K562 (cell line): ENCODE measurements around the gene CERS6. TPM values are rescaled to one million over a fixed set of nuclear protein-coding genes. Genes with fewer than 3 reads are reported as not detected.
A peak's percentile ranks its signal among the peaks of the same experiment; 100 is the strongest.

Experiments
- FOXP1 ChIP-seq: sonication (generic); formaldehyde crosslinking; IDR thresholded peaks from 2 replicates; pipeline ENCODE4 v1.8.0; 2022; ENCODE audit warnings: mild to moderate bottlenecking, missing genetic modification reagents
- HEY1 ChIP-seq: fragments of 250-450 bp; sonication (Bioruptor Pico); IDR thresholded peaks from 2 replicates; pipeline ENCODE4 v1.5.0; 2020; ENCODE audit warnings: mild to moderate bottlenecking, moderate library complexity, borderline replicate concordance
- MAFG ChIP-seq: fragments of 450-650 bp; conservative IDR thresholded peaks from 2 replicates; pipeline ENCODE4 v1.6.1; 2016; ENCODE audit warnings: missing genetic modification characterization, missing compliant biosample characterization
- NFE2L1 ChIP-seq: fragments of 450-650 bp; IDR thresholded peaks from 2 replicates; pipeline ENCODE4 v1.6.1; 2016; ENCODE audit warnings: missing genetic modification characterization, low read depth, mild to moderate bottlenecking, missing compliant biosample characterization, moderate library complexity, borderline replicate concordance
- PHB ChIP-seq: fragments of 250-450 bp; sonication (Bioruptor Pico); IDR thresholded peaks from 2 replicates; pipeline ENCODE4 v1.5.0; 2021
- PHF20 ChIP-seq: fragments of 450-650 bp; IDR thresholded peaks from 2 replicates; pipeline ENCODE4 v1.6.1; 2018; ENCODE audit not compliant: partially characterized antibody
- SMAD3 ChIP-seq: fragments of 450-650 bp; formaldehyde crosslinking; conservative IDR thresholded peaks from 2 replicates; pipeline ENCODE4 v1.4.0; 2020; ENCODE audit warnings: mild to moderate bottlenecking
- SRSF9 ChIP-seq: fragments of 200-400 bp; formaldehyde crosslinking; IDR thresholded peaks from 2 replicates; pipeline ENCODE4 v1.6.1; 2017; ENCODE audit warnings: low read depth, low read length, borderline replicate concordance
- U2AF1 ChIP-seq: fragments of 200-400 bp; formaldehyde crosslinking; optimal IDR thresholded peaks from 2 replicates; pipeline ENCODE3; 2017; ENCODE audit warnings: mild to moderate bottlenecking, low read depth, low read length, moderate library complexity
- ZNF23 ChIP-seq: fragments of 250-450 bp; sonication (Bioruptor Pico); IDR thresholded peaks from 2 replicates; pipeline ENCODE4 v1.4.0; 2020; ENCODE audit warnings: mild to moderate bottlenecking
- ZNF436 ChIP-seq: fragments of 250-450, 450-650 bp; sonication (Bioruptor Pico); formaldehyde crosslinking; IDR thresholded peaks from 2 replicates; pipeline ENCODE4 v1.7.0; 2020; ENCODE audit warnings: mild to moderate bottlenecking
- ZNF695 ChIP-seq: fragments of 450-650 bp; formaldehyde crosslinking; IDR thresholded peaks from 2 replicates; pipeline ENCODE4 v1.4.0; 2020; ENCODE audit warnings: mild to moderate bottlenecking, moderate library complexity
- polyA plus RNA-seq, 8 experiments: library from polyadenylated mRNA; depleted of rRNA in 4 of 8; stranded (reverse) in 5 of 8; unstranded in 3 of 8; fragments of >200 nt; fragmentation: Nextera tagmentation in 2 of 8; fragmentation: Illumina TruSeq in 1 of 8; extraction: Ambion mirVana in 2 of 8; extraction: Trizol in 1 of 8; gene quantifications; 2 replicates each; pipeline versions ENCODE4 v1.2.1 to v1.2.3, GENCODE V29; 2011 to 2014; ENCODE audit warnings: inconsistent platforms in 1 of 8, missing spikeins in 1 of 8
- total RNA-seq, 7 experiments: library from RNA; depleted of rRNA in 6 of 7; stranded (reverse); fragments of >200 nt in 6 of 7; fragmentation: Illumina TruSeq in 2 of 7; extraction: Trizol in 2 of 7; gene quantifications; 2 replicates each; pipeline versions ENCODE4 v1.2.1 to v1.2.3, GENCODE V29; 2011 to 2021; ENCODE audit warnings: low replicate concordance in 1 of 7
- TF ChIP-seq, protein P1 (sequence below), 2 experiments: IDR thresholded peaks; 2 replicates each; pipeline ENCODE4 v1.6.1; 2012; ENCODE audit warnings: improper control_type of control experiment in 2 of 2, low read depth in 2 of 2, low read length in 2 of 2, borderline replicate concordance in 1 of 2
- TF ChIP-seq, protein P2 (sequence below), 2 experiments: fragments of 450-650 bp; formaldehyde crosslinking in 1 of 2; IDR thresholded peaks; 2 replicates each; pipeline versions ENCODE4 v1.4.0 to v1.6.1; 2014 to 2020; ENCODE audit warnings: mild to moderate bottlenecking in 2 of 2, borderline replicate concordance in 1 of 2, low read depth in 1 of 2
- TF ChIP-seq, protein P3 (sequence below): fragments of 250-450 bp; sonication (Bioruptor Pico); IDR thresholded peaks from 2 replicates; pipeline ENCODE4 v1.4.0; 2020; ENCODE audit warnings: mild to moderate bottlenecking

The CERS6 gene
- total and polyA plus RNA-seq, 9 of the 15 experiments (the other 6 are each of a cell fraction or from before 2014, with no cell fraction given), result 1.6 to 13.6 (median 11.4) TPM

DNA sequence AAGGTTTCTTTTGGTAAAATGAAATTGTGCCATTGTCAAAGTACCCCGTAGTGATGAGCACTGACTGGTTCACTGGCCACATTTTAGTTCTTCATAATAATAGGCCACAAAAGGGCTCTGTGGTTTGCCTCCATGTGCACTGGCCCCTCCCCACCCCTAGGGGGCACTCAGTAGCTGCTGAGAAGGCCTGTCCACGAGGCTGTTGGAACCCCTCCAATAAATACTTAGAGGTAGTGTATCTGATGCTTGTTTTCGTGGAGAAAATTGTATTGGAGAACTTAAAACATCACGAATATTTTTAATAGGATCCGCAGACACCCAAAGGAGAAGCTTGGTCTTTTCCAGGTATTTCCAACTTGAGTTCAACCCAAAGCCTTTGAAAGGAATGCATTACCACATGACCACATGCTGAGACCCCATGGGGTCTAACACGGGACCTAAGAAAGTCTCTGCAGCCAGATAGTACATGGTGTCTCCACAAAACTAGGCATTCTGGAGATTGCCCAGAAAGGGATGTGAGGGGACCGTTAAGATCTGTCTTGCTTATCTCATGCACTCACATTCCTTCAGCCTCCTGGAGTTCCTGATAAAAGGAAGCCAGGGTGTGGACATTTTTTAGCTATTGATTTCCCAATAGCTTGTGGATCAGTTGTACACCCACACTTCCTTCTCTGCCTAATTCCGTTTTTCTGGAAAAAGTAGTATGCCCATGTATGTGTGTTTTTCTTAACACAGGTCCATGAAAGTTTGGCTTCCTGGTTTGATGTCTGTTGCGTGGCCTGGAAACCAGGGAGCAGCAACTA is 317.8 kb downstream of the CERS6 start (continued):
- TF ChIP-seq, protein P1, sequence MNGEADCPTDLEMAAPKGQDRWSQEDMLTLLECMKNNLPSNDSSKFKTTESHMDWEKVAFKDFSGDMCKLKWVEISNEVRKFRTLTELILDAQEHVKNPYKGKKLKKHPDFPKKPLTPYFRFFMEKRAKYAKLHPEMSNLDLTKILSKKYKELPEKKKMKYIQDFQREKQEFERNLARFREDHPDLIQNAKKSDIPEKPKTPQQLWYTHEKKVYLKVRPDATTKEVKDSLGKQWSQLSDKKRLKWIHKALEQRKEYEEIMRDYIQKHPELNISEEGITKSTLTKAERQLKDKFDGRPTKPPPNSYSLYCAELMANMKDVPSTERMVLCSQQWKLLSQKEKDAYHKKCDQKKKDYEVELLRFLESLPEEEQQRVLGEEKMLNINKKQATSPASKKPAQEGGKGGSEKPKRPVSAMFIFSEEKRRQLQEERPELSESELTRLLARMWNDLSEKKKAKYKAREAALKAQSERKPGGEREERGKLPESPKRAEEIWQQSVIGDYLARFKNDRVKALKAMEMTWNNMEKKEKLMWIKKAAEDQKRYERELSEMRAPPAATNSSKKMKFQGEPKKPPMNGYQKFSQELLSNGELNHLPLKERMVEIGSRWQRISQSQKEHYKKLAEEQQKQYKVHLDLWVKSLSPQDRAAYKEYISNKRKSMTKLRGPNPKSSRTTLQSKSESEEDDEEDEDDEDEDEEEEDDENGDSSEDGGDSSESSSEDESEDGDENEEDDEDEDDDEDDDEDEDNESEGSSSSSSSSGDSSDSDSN (IDR thresholded peaks at IDR 0.05; ENCODE audit: borderline replicate concordance in 1 of 2, low read depth in 2 of 2, low read length in 2 of 2), result no peak
- TF ChIP-seq, protein P2, sequence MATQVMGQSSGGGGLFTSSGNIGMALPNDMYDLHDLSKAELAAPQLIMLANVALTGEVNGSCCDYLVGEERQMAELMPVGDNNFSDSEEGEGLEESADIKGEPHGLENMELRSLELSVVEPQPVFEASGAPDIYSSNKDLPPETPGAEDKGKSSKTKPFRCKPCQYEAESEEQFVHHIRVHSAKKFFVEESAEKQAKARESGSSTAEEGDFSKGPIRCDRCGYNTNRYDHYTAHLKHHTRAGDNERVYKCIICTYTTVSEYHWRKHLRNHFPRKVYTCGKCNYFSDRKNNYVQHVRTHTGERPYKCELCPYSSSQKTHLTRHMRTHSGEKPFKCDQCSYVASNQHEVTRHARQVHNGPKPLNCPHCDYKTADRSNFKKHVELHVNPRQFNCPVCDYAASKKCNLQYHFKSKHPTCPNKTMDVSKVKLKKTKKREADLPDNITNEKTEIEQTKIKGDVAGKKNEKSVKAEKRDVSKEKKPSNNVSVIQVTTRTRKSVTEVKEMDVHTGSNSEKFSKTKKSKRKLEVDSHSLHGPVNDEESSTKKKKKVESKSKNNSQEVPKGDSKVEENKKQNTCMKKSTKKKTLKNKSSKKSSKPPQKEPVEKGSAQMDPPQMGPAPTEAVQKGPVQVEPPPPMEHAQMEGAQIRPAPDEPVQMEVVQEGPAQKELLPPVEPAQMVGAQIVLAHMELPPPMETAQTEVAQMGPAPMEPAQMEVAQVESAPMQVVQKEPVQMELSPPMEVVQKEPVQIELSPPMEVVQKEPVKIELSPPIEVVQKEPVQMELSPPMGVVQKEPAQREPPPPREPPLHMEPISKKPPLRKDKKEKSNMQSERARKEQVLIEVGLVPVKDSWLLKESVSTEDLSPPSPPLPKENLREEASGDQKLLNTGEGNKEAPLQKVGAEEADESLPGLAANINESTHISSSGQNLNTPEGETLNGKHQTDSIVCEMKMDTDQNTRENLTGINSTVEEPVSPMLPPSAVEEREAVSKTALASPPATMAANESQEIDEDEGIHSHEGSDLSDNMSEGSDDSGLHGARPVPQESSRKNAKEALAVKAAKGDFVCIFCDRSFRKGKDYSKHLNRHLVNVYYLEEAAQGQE (IDR thresholded peaks at IDR 0.05; ENCODE audit: borderline replicate concordance), result peak; percentile 89
- TF ChIP-seq, protein P2 (CRISPR knock-in tag; IDR thresholded peaks at IDR 0.05; ENCODE audit: low read depth), result no peak
- TF ChIP-seq NFE2L1 (tag) (no peak), FOXP1 (CRISPR knock-in tag) (peak; percentile 28; the same call in 1 of the 2 replicates), ZNF23 (CRISPR knock-in tag) (no peak), SRSF9 (no peak), MAFG (tag) (no peak), U2AF1 (no peak), SMAD3 (CRISPR knock-in tag) (peak; percentile 83; the same call in 1 of the 2 replicates), ZNF695 (CRISPR knock-in tag) (no peak), HEY1 (CRISPR knock-in tag) (peak; percentile 78; the same call in 1 of the 2 replicates), ZNF436 (CRISPR knock-in tag) (no peak), PHF20 (no peak), PHB (CRISPR knock-in tag) (no peak; the same call in 1 of the 2 replicates)
- TF ChIP-seq, protein P3, sequence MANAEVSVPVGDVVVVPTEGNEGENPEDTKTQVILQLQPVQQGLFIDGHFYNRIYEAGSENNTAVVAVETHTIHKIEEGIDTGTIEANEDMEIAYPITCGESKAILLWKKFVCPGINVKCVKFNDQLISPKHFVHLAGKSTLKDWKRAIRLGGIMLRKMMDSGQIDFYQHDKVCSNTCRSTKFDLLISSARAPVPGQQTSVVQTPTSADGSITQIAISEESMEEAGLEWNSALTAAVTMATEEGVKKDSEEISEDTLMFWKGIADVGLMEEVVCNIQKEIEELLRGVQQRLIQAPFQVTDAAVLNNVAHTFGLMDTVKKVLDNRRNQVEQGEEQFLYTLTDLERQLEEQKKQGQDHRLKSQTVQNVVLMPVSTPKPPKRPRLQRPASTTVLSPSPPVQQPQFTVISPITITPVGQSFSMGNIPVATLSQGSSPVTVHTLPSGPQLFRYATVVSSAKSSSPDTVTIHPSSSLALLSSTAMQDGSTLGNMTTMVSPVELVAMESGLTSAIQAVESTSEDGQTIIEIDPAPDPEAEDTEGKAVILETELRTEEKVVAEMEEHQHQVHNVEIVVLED (CRISPR knock-in tag), result peak; percentile 27
